Heart right ventricle (tissue), 16 donors: ENCODE measurements around the gene EREG. TPM values are rescaled to one million over a fixed set of nuclear protein-coding genes. Genes with fewer than 3 reads are reported as not detected.

ENCODE experiments used
- ATAC-seq, 8 donors: fragments of 200-7000 bp; cut with Tn5 transposase; one replicate each; pipeline ENCODE4 v1.9.1; 2020; ENCODE audit warnings: mild to moderate bottlenecking in 8 of 8, moderate library complexity in 8 of 8, moderate number of reproducible peaks in 1 of 8
- DNase-seq, 2 donors: peaks; one replicate each; pipeline ENCODE4 v3.0.0-alpha.2; 2020
- H3K27ac ChIP-seq, 10 donors: fragments of 200-600 bp; sonication (generic) in 2 of 10; one replicate each; pipeline versions ENCODE4 v1.5.0 to v1.8.0; 2020 to 2022; ENCODE audit warnings: mild to moderate bottlenecking in 3 of 10
- H3K27me3 ChIP-seq, 7 donors: fragments of 200-600 bp; one replicate each; pipeline ENCODE4 v1.8.0; 2021 to 2022; ENCODE audit warnings: mild to moderate bottlenecking in 2 of 7
- H3K36me3 ChIP-seq, 9 donors: fragments of 200-600 bp; sonication (generic) in 1 of 9; one replicate each; pipeline versions ENCODE4 v1.5.0 to v1.8.0; 2020 to 2022; ENCODE audit warnings: mild to moderate bottlenecking in 2 of 9
- H3K4me1 ChIP-seq, 9 donors: fragments of 200-600 bp; sonication (generic) in 1 of 9; one replicate each; pipeline versions ENCODE4 v1.5.0 to v1.8.0; 2020 to 2022; ENCODE audit warnings: mild to moderate bottlenecking in 4 of 9
- H3K4me3 ChIP-seq, 10 donors: fragments of 200-600 bp; sonication (generic) in 2 of 10; one replicate each; pipeline versions ENCODE4 v1.5.0 to v1.8.0; 2020 to 2022; ENCODE audit warnings: mild to moderate bottlenecking in 7 of 10, moderate library complexity in 2 of 10
- H3K9me3 ChIP-seq, 11 donors: fragments of 200-600 bp in 10 of 11; sonication (generic) in 2 of 11; one replicate each; pipeline versions ENCODE4 v1.5.0 to v1.8.0; 2013 to 2022; ENCODE audit warnings: mild to moderate bottlenecking in 2 of 11, control low read depth in 1 of 11, moderate library complexity in 1 of 11
- WGBS, 2 donors: extraction: QIAGEN DNeasy Blood & Tissue Kit; methylation state at CpG; one replicate each; pipeline ENCODE4 v1.1.7; 2013; ENCODE audit warnings: inconsistent platforms in 1 of 2; 5-methylcytosine and 5-hydroxymethylcytosine counted together
- intact Hi-C, 10 donors: fragments of 100-400 bp; cut with DNase I; formaldehyde crosslinking; loops; one replicate each; pipeline versions ENCODE4 v1.11.1 to v1.14.2; 2022
- polyA plus RNA-seq, 2 donors: library from polyadenylated mRNA; stranded (reverse); fragments of 200-250 nt; gene quantifications; one replicate each; pipeline ENCODE4 v1.2.3, GENCODE V29; 2013
- total RNA-seq, 10 donors: library from RNA; stranded (reverse); fragmentation: NEBNext Ultra II Directional in 3 of 10; extraction: Animal tissue kit (Norgen Biotek cat#: 25700) in 3 of 10; gene quantifications; one replicate each; pipeline versions ENCODE4 v1.2.1 to v1.2.4, GENCODE V29; 2021 to 2023
- TF ChIP-seq, protein P1 (sequence below), 9 donors: fragments of 200-600 bp; sonication (generic) in 2 of 9; IDR thresholded peaks; one replicate each; pipeline versions ENCODE4 v1.5.0 to v1.8.0; 2021 to 2022; ENCODE audit warnings: antibody characterized with exemption in 9 of 9, mild to moderate bottlenecking in 5 of 9, moderate library complexity in 1 of 9
- donor health status: Arrhythmogenic right ventricular cardiomyopathy.
- donor health status: ischemic (EF 13 %, LVEDD 7.1; RV severe dilation, severe dysfunction).
- donor health status: healthy with polysubstance abuse.
- donor health status: DM: no; HTN: yes; CAD: no.
- donor health status: DM: no; HTN: no; CAD: no.
- donor health status: ischemic (EF 25% LVEDD 6.9; RV normal size, moderate dysfunction).
- donor health status: ischemic (EF 25% LVEDD 5.7; RV mildly dilated, moderate dysfunction).
- donor health status: healthy.
- donor health status: DM: yes; HTN: yes; CAD: no.
- donor health status: Ischemic cardiomyopathy.
- donor health status: ischemic (EF 35%, LVEDD 5.7; RV mildly dilated, moderate dysfunction).
- donor health status: nonischemic (EF 11% LVEDD 7.7; RV severe dilation, severe dysfunction).
- donor health status: DM: yes; HTN: yes; CAD: no.
- donor health status: PGD.
- donor health status: ischemic (EF 29% LVEDD 5.4; RV normal size, mild dysfunction).
- donor health status: nonischemic (EF 23%, LVEDD 6.1; RV moderate dilation, normal function).

EREG gene
- total and polyA plus RNA-seq, 12 donors = 0.06 to 4.0 (median 0.20) TPM; not detected in 2

DNA sequence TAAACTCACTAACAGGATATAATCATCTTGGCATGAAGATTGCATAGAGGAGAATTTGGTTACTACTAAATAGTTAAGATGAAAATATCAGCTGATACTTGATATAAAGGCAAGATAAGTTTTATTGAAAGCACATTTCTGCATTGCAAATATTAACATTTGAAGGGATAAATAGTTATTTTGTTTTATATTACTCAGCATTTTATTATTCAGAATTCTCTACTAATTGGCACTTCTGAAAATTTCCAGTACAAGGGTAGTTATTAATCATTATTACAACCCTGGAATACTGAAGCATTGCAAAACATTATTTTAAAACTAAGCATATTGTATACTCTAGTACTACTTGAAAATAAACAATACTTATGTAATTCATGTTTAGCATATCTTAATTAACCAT, 47.3 kb downstream of the EREG start:
- Histone ChIP-seq H3K27me3 (no peaks in the 10 kb centered on the region), H3K27ac (no peak overlapping the region), H3K36me3 (no peaks in the 10 kb centered on the region), H3K4me3 (no peak overlapping the region), H3K9me3 (no peaks in the 10 kb centered on the region), H3K4me1 (no peaks in the 10 kb centered on the region)
- intact Hi-C loops = no loop called here
- no peak for DNase-seq
- TF ChIP-seq, protein P1, sequence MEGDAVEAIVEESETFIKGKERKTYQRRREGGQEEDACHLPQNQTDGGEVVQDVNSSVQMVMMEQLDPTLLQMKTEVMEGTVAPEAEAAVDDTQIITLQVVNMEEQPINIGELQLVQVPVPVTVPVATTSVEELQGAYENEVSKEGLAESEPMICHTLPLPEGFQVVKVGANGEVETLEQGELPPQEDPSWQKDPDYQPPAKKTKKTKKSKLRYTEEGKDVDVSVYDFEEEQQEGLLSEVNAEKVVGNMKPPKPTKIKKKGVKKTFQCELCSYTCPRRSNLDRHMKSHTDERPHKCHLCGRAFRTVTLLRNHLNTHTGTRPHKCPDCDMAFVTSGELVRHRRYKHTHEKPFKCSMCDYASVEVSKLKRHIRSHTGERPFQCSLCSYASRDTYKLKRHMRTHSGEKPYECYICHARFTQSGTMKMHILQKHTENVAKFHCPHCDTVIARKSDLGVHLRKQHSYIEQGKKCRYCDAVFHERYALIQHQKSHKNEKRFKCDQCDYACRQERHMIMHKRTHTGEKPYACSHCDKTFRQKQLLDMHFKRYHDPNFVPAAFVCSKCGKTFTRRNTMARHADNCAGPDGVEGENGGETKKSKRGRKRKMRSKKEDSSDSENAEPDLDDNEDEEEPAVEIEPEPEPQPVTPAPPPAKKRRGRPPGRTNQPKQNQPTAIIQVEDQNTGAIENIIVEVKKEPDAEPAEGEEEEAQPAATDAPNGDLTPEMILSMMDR (IDR thresholded peaks at IDR 0.05) = no peak
- ATAC-seq = no peak

DNA sequence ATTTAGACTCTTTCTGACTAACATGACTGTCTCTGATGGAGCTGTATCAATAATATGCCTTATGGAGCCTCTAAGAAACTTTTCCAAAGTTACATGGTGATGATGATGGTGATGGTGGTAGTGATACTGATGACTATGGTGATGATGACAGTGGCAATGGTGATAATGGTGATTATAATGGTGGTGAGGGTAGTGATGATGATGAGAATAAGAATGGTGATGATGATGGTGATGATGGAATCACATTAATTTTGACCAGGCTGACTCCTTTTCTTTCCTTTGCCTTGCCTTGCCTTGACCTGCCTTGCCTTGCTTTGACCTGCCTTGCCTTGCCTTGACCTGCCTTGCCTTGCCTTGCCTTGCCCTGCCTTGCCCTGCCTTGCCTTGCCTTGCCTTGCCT, 48.3 kb downstream of the EREG start:
- H3K4me3 ChIP-seq = no peak overlapping the region
- H3K27me3 ChIP-seq = no peaks in the 10 kb centered on the region
- DNase-seq = no peak
- H3K4me1 ChIP-seq = no peaks in the 10 kb centered on the region
- no peak for ATAC-seq
- no peaks in the 10 kb centered on the region for H3K9me3 ChIP-seq
- intact Hi-C loops = no loop called here
- TF ChIP-seq, protein P1 (IDR thresholded peaks at IDR 0.05) = no peak
- H3K36me3 ChIP-seq = no peaks in the 10 kb centered on the region
- no peak overlapping the region for H3K27ac ChIP-seq

- Histone ChIP-seq H3K36me3 (no peaks in the 10 kb centered on the region), H3K27me3 (no peaks in the 10 kb centered on the region), H3K9me3 (no peaks in the 10 kb centered on the region), H3K4me1 (no peaks in the 10 kb centered on the region), H3K27ac (no peak overlapping the region), H3K4me3 (no peak overlapping the region)
- intact Hi-C loops = no loop called here
- TF ChIP-seq, protein P1 (IDR thresholded peaks at IDR 0.05) = no peak
- 69 to 77% methylated on average over 5 of the region's 5 CpGs for WGBS, 2 donors
- DNase-seq (no peak), ATAC-seq (no peak)
Observed at GRCh38 chr4:74414149-74414809, 49.3 kb downstream of the EREG start.

DNA sequence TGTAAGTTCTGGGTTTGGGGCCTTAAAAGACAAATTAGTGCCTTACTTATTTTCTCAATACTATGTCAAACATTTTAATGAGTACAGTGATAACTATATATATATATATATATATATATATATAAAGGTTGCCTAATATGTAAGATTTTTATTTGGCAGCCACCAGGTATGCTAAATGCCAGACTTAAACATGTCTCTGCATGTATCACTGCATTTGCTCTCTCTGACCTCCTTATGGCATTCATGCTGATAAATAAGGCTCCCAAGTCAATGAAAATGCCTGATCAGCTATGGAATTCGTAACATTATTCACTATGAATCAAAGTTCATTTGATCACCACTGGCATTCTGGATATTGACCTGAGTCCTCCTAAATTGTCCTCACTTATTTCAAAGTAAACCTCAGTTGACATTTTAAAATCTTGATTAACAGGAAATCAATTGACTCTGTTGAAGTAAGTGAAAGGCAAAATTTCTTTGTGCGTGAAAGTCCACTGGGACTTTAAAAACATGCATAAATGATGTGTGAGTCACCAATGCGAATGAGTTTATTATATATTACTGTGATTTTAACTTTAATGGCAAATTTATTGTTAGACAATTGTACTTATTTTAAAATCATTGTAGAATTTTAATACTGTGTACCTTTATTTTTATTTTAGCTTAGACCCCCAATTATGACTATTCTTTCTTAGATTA, 50.8 kb downstream of the EREG start:
- TF ChIP-seq, protein P1 (IDR thresholded peaks at IDR 0.05) = no peak
- no peak overlapping the region for H3K27ac ChIP-seq
- DNase-seq (no peak), ATAC-seq (no peak)
- H3K27me3 ChIP-seq = no peaks in the 10 kb centered on the region
- intact Hi-C loops = no loop called here
- 84 to 91% methylated on average over 3 of the region's 3 CpGs for WGBS, 2 donors
- H3K36me3 ChIP-seq = no peaks in the 10 kb centered on the region
- no peaks in the 10 kb centered on the region for H3K9me3 ChIP-seq
- no peak overlapping the region for H3K4me3 ChIP-seq
- no peaks in the 10 kb centered on the region for H3K4me1 ChIP-seq
